Measurements from ENCODE around the gene RPL11.

Gene RPL11

GRCh38 chr1:23742670-23743286, 51.2 kb downstream of the RPL11 start:
- Histone ChIP-seq H3K27me3 (ENCODE audit: control insufficient read depth in 1 of 2, insufficient read depth in 2 of 2, low read length in 2 of 2) (no peaks in the 10 kb centered on the region), H3K4me1 (ENCODE audit: insufficient read depth, low read length) (peaks cover 21% of the 10 kb centered on the region), H3K4me3 (ENCODE audit: low read depth in 1 of 2, low read length in 2 of 2) (peak overlapping the region; percentile 59 to 89)

GRCh38 chr1:23743287-23744152, 51.9 kb downstream of the RPL11 start, which contains the start of gene ELOA:
Gene ELOA (plus strand): TSS chr1:23743471. CDS start chr1:23743504, 33 bp downstream.
- no peaks in the 10 kb centered on the region for H3K36me3 ChIP-seq (ENCODE audit: insufficient read depth, low read length)
- peak within 1 kb of the TSS; percentile 66 for H3K9ac ChIP-seq (ENCODE audit: low read length)
- H3K27ac ChIP-seq (ENCODE audit: low read depth, low read length) = peak within 1 kb of the TSS; percentile 92
- peak within 1 kb of the TSS; percentile 59 to 89 for H3K4me3 ChIP-seq (ENCODE audit: low read depth in 1 of 2, low read length in 2 of 2)
- no peaks in the 10 kb centered on the region for H3K27me3 ChIP-seq (ENCODE audit: control insufficient read depth in 1 of 2, insufficient read depth in 2 of 2, low read length in 2 of 2)
- H3K9me3 ChIP-seq (ENCODE audit: low read length) = no peaks in the 10 kb centered on the region
- peaks cover 27% of the 10 kb centered on the region for H3K4me1 ChIP-seq (ENCODE audit: insufficient read depth, low read length)

More at GRCh38 chr1:23742670-23743286, 51.2 kb downstream of the RPL11 start:
- H3K27ac ChIP-seq (ENCODE audit: low read depth, low read length) = peak overlapping the region; percentile 92
- no peaks in the 10 kb centered on the region for H3K9me3 ChIP-seq (ENCODE audit: low read length)
- H3K36me3 ChIP-seq (ENCODE audit: insufficient read depth, low read length) = no peaks in the 10 kb centered on the region
- H3K9ac ChIP-seq (ENCODE audit: low read length) = peak overlapping the region; percentile 66

GRCh38 chr1:23745515-23745914, 53.9 kb downstream of the RPL11 start:
- no peak overlapping the region for H3K27ac ChIP-seq (ENCODE audit: low read depth, low read length)
- peaks cover 28% of the 10 kb centered on the region for H3K4me1 ChIP-seq (ENCODE audit: insufficient read depth, low read length)
- no peak overlapping the region for H3K9ac ChIP-seq (ENCODE audit: low read length)
- peaks cover 5% of the 10 kb centered on the region for H3K36me3 ChIP-seq (ENCODE audit: insufficient read depth, low read length)
- H3K4me3 ChIP-seq (ENCODE audit: low read depth in 1 of 2, low read length in 2 of 2) = no peak overlapping the region
- H3K9me3 ChIP-seq (ENCODE audit: low read length) = no peaks in the 10 kb centered on the region
- H3K27me3 ChIP-seq (ENCODE audit: control insufficient read depth in 1 of 2, insufficient read depth in 2 of 2, low read length in 2 of 2) = no peaks in the 10 kb centered on the region
